Lower lobe of right lung (tissue), 2 donors: ENCODE measurements around the gene SPAG16. TPM values are rescaled to one million over a fixed set of nuclear protein-coding genes. Genes with fewer than 3 reads are reported as not detected.

ENCODE experiments used
- ATAC-seq, 2 donors: fragments of 200-7000 bp; cut with Tn5 transposase; one replicate each; pipeline ENCODE4 v1.9.1; 2020 to 2022; ENCODE audit warnings: mild to moderate bottlenecking in 2 of 2, moderate library complexity in 2 of 2
- DNase-seq: peaks from one replicate; pipeline ENCODE4 v3.0.0-alpha.2; 2020
- H3K27ac ChIP-seq: fragments of 200-600 bp; one replicate; pipeline ENCODE4 v1.8.0; 2022
- H3K27me3 ChIP-seq: fragments of 200-600 bp; one replicate; pipeline ENCODE4 v1.8.0; 2022; ENCODE audit warnings: low read depth
- H3K36me3 ChIP-seq: fragments of 200-600 bp; one replicate; pipeline ENCODE4 v1.8.0; 2022; ENCODE audit warnings: mild to moderate bottlenecking
- H3K4me1 ChIP-seq: fragments of 200-600 bp; one replicate; pipeline ENCODE4 v1.8.0; 2022
- H3K4me3 ChIP-seq: fragments of 200-600 bp; one replicate; pipeline ENCODE4 v1.8.0; 2022; ENCODE audit warnings: mild to moderate bottlenecking
- H3K9me3 ChIP-seq: fragments of 200-600 bp; one replicate; pipeline ENCODE4 v1.8.0; 2022
- intact Hi-C: fragments of 100-400 bp; cut with DNase I; formaldehyde crosslinking; loops from one replicate; pipeline ENCODE4 v1.11.0; 2022
- total RNA-seq: library from RNA; stranded (reverse); fragmentation: NEBNext Ultra II Directional; extraction: Animal tissue kit (Norgen Biotek cat#: 25700); gene quantifications from one replicate; pipeline ENCODE4 v1.2.1, GENCODE V29; 2021
- TF ChIP-seq, protein P1 (sequence below): fragments of 200-600 bp; IDR thresholded peaks from one replicate; pipeline ENCODE4 v1.8.0; 2022; ENCODE audit warnings: antibody characterized with exemption, mild to moderate bottlenecking
- donor health status: DM: no; HTN: yes; CAD: no; lungs with severe emphysema.

SPAG16 gene
- total RNA-seq, 1 donor from 2014 or later, result 16.7 TPM

DNA sequence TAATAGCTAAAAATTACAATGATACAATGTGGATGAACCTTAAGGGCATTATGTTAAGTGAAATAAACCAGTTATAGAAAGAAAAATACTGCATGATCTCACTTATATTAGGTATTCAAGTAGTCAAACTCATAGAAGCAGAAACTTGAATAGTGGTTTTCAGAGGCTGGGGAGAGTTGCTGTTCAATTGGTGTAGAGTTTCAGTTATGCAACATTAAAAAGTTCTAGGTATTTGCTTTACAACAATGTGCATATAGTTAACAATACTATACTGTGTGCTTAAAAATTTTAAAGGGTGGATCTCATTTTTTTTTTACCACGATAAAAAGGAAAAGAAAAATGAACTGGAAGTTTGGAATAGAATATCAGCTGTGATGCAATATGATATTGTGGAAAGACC, 479.1 kb downstream of the SPAG16 start:
- no peaks in the 10 kb centered on the region for H3K36me3 ChIP-seq
- H3K9me3 ChIP-seq, result no peaks in the 10 kb centered on the region
- no peak overlapping the region for H3K4me3 ChIP-seq
- intact Hi-C loops, result no loop called here
- H3K27ac ChIP-seq, result no peak overlapping the region
- no peaks in the 10 kb centered on the region for H3K4me1 ChIP-seq
- no peak for DNase-seq
- no peak for ATAC-seq
- no peaks in the 10 kb centered on the region for H3K27me3 ChIP-seq
- TF ChIP-seq, protein P1, sequence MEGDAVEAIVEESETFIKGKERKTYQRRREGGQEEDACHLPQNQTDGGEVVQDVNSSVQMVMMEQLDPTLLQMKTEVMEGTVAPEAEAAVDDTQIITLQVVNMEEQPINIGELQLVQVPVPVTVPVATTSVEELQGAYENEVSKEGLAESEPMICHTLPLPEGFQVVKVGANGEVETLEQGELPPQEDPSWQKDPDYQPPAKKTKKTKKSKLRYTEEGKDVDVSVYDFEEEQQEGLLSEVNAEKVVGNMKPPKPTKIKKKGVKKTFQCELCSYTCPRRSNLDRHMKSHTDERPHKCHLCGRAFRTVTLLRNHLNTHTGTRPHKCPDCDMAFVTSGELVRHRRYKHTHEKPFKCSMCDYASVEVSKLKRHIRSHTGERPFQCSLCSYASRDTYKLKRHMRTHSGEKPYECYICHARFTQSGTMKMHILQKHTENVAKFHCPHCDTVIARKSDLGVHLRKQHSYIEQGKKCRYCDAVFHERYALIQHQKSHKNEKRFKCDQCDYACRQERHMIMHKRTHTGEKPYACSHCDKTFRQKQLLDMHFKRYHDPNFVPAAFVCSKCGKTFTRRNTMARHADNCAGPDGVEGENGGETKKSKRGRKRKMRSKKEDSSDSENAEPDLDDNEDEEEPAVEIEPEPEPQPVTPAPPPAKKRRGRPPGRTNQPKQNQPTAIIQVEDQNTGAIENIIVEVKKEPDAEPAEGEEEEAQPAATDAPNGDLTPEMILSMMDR, result no peak

DNA sequence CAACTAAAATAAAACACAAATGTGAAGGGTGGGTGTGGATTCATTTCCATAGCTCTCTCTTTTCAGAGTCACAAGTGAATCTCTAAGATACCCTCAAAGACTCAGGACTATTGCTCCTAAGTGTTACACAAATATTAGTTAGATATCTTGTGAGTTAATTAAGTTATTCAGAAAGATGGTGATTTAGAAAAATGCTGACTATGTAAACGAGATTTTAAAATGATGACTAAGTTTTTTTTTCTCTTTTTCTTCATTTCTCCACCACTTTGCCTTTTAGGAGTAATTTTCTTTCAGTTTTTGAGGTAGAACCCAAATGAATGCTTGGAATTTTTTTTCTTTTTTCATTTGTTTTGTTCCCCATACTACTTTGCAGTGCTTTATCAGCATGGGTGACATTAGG, 479.7 kb downstream of the SPAG16 start:
- Histone ChIP-seq H3K36me3 (no peaks in the 10 kb centered on the region), H3K4me3 (no peak overlapping the region), H3K4me1 (no peaks in the 10 kb centered on the region), H3K27ac (no peak overlapping the region), H3K9me3 (no peaks in the 10 kb centered on the region), H3K27me3 (no peaks in the 10 kb centered on the region)
- TF ChIP-seq, protein P1, result no peak
- no peak for DNase-seq
- intact Hi-C loops, result no loop called here
- no peak for ATAC-seq

DNA sequence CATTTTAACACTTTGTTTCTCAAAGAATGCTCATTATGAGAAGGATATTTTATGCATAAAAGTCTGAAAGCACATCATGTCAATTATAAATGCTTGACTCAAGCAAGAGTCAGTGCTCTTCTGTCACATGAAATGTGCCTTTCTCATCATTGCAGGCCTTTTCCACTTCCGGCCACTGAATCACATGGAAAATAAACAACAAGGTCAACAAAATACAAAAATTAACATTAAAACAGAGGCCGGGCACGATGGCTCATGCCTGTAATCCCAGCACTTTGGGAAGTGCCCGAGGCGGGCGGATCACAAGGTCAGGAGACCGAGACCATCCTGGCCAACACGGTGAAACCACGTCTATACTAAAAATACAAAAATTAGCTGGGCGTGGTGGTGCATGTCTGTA, 480.6 kb downstream of the SPAG16 start:
- DNase-seq (no peak), ATAC-seq (no peak)
- no peaks in the 10 kb centered on the region for H3K36me3 ChIP-seq
- TF ChIP-seq, protein P1, result no peak
- H3K27ac ChIP-seq, result no peak overlapping the region
- intact Hi-C loops, result no loop called here
- H3K4me3 ChIP-seq, result no peak overlapping the region
- no peaks in the 10 kb centered on the region for H3K9me3 ChIP-seq
- H3K4me1 ChIP-seq, result no peaks in the 10 kb centered on the region
- H3K27me3 ChIP-seq, result no peaks in the 10 kb centered on the region

DNA sequence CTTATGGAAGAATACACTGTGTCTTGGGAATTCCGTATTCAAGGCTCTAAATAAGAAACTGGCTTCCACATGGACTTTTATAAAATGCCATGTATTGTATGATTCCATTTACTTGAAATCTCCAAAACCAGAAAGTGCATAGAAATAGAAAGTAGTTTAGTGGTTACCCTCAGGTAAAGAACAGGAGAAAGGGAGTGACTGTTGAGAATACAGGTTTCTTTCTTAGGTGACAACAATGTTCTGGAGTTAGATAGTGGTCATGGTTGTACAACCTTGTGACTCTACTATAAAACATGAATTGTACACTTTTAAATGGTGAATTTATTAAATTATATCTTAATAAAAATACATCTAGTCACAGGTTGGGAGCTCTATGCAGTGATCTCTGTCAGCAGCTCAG, 481.8 kb downstream of the SPAG16 start:
- H3K27ac ChIP-seq, result no peak overlapping the region
- TF ChIP-seq, protein P1, result no peak
- H3K4me1 ChIP-seq, result no peaks in the 10 kb centered on the region

DNA sequence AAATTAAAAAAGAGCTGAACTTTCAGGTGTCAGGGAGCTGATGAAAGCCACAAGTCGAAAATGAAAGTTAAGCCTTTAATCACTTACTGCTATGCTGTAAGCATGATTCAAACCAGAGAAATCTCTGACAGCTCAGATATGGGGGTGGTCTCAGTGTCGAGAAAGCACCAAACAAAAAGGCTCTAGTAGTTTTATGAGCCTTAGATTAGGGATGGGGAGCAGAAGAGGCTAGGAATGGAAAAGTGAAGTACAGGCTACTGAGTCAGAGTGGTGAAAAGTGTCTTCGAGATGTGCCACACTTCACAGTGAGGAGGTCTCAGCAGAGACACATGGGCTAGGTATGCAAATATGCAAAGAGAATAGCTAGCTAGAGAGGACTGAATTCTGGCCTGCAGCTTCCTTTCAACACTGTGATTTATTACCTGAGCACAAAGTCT, 482.2 kb downstream of the SPAG16 start:
- DNase-seq, result no peak
- TF ChIP-seq, protein P1, result no peak
- Histone ChIP-seq H3K4me1 (no peaks in the 10 kb centered on the region), H3K27ac (no peak overlapping the region), H3K27me3 (no peaks in the 10 kb centered on the region), H3K36me3 (no peaks in the 10 kb centered on the region), H3K4me3 (no peak overlapping the region), H3K9me3 (no peaks in the 10 kb centered on the region)
- no peak for ATAC-seq
- intact Hi-C loops, result no loop called here

More for the DNA sequence above, 481.8 kb downstream of the SPAG16 start:
- no peak for DNase-seq
- no peak for ATAC-seq
- intact Hi-C loops, result no loop called here
- Histone ChIP-seq H3K36me3 (no peaks in the 10 kb centered on the region), H3K9me3 (no peaks in the 10 kb centered on the region), H3K27me3 (no peaks in the 10 kb centered on the region), H3K4me3 (no peak overlapping the region)

DNA sequence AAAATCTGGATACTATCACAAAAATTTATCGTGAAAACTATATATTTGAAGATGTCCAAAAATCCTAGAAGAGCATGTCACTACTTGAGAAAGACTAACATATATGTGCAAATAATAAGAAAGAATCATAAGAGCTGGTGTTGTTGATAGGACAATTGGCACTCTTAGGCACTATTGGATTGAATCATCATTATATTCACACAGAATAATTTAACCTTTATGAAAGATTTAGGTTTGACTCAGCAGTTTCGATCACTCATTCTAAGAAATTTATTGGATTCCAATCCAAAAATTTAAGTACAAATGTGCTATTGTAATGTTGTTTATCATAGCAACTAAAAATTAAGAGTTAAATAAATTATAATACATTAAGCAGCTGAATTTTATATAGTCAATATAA, 503.6 kb downstream of the SPAG16 start:
- Histone ChIP-seq H3K27ac (no peak overlapping the region), H3K9me3 (no peaks in the 10 kb centered on the region), H3K4me3 (no peak overlapping the region), H3K36me3 (no peaks in the 10 kb centered on the region), H3K4me1 (no peaks in the 10 kb centered on the region), H3K27me3 (no peaks in the 10 kb centered on the region)
- ATAC-seq, result no peak
- no peak for DNase-seq
- TF ChIP-seq, protein P1, result no peak
- intact Hi-C loops, result no loop called here
